ENCODE results near the gene PAGR1.

- TF ChIP-seq, protein P1, sequence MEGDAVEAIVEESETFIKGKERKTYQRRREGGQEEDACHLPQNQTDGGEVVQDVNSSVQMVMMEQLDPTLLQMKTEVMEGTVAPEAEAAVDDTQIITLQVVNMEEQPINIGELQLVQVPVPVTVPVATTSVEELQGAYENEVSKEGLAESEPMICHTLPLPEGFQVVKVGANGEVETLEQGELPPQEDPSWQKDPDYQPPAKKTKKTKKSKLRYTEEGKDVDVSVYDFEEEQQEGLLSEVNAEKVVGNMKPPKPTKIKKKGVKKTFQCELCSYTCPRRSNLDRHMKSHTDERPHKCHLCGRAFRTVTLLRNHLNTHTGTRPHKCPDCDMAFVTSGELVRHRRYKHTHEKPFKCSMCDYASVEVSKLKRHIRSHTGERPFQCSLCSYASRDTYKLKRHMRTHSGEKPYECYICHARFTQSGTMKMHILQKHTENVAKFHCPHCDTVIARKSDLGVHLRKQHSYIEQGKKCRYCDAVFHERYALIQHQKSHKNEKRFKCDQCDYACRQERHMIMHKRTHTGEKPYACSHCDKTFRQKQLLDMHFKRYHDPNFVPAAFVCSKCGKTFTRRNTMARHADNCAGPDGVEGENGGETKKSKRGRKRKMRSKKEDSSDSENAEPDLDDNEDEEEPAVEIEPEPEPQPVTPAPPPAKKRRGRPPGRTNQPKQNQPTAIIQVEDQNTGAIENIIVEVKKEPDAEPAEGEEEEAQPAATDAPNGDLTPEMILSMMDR (IDR thresholded peaks at IDR 0.05), result no peak
- no peak for TF ChIP-seq EP300 (IDR thresholded peaks at IDR 0.05)
These were observed 38.7 kb downstream of the PAGR1 start for GRCh38 chr16:29854520-29855100.

Measured in esophagus muscularis mucosa (tissue), 3 donors.